MM.1S (cell line): ENCODE results near the gene ATP6V0A1.
"Not testable (repeated sequence)": the region's sequence is repeated elsewhere in the genome, so short reads cannot be mapped to it uniquely, and the experiment has no call there.

Source experiments
- DNase-seq: peaks from one replicate; pipeline ENCODE4 v3.0.0-alpha.2; 2015
- H2AFZ ChIP-seq: fragments of 300-600 bp; sonication (generic); 2 replicates; pipeline ENCODE4 v1.6.0; 2016; ENCODE audit warnings: antibody characterized with exemption, low read length
- H3F3A ChIP-seq: fragments of 300-600 bp; sonication (generic); 2 replicates; pipeline ENCODE4 v1.6.1; 2016; ENCODE audit warnings: mild to moderate bottlenecking, antibody characterized with exemption, low read length, moderate library complexity, mixed read lengths; ENCODE audit not compliant: insufficient read depth
- H3K27ac ChIP-seq: fragments of 300-600 bp; sonication (generic); 2 replicates; pipeline ENCODE4 v1.5.1; 2016; ENCODE audit warnings: mild to moderate bottlenecking, low read length
- H3K27me3 ChIP-seq: fragments of 300-600 bp; sonication (generic); replicated peaks from 2 replicates; pipeline ENCODE4 v1.6.0; 2016; ENCODE audit warnings: low read length; ENCODE audit not compliant: insufficient read depth
- H3K36me3 ChIP-seq: fragments of 300-600 bp; sonication (generic); replicated peaks from 2 replicates; pipeline ENCODE4 v1.6.1; 2016; ENCODE audit warnings: mild to moderate bottlenecking, low read length, mixed read lengths; ENCODE audit not compliant: insufficient read depth
- H3K4me1 ChIP-seq: fragments of 300-600 bp; sonication (generic); 2 replicates; pipeline ENCODE4 v1.6.1; 2016; ENCODE audit warnings: low read length, mixed read lengths
- H3K4me2 ChIP-seq: fragments of 300-600 bp; sonication (generic); 2 replicates; pipeline ENCODE4 v1.6.0; 2016; ENCODE audit warnings: low read depth, low read length
- H3K4me3 ChIP-seq: fragments of 300-600 bp; sonication (generic); 2 replicates; pipeline ENCODE4 v1.5.1; 2016; ENCODE audit warnings: low read length, mixed read lengths
- H3K79me2 ChIP-seq: fragments of 300-600 bp; sonication (generic); 2 replicates; pipeline ENCODE4 v1.6.1; 2016; ENCODE audit warnings: mixed run types, low read length, mixed read lengths
- H3K9ac ChIP-seq: fragments of 300-600 bp; sonication (generic); 2 replicates; pipeline ENCODE4 v1.6.1; 2016; ENCODE audit warnings: low read length, mixed read lengths
- H3K9me2 ChIP-seq: fragments of 300-600 bp; sonication (generic); replicated peaks from 2 replicates; pipeline ENCODE4 v1.6.1; 2016; ENCODE audit warnings: mild to moderate bottlenecking, low read length, mixed read lengths; ENCODE audit not compliant: insufficient read depth
- H3K9me3 ChIP-seq: fragments of 300-600 bp; sonication (generic); replicated peaks from 2 replicates; pipeline ENCODE4 v1.6.1; 2016; ENCODE audit warnings: mild to moderate bottlenecking, low read length, mixed read lengths; ENCODE audit not compliant: insufficient read depth
- H4K20me1 ChIP-seq: fragments of 300-600 bp; sonication (generic); 2 replicates; pipeline ENCODE4 v1.6.1; 2016; ENCODE audit warnings: mild to moderate bottlenecking, low read length, moderate library complexity, mixed read lengths; ENCODE audit not compliant: insufficient read depth
- EZH2 ChIP-seq: fragments of 300-600 bp; sonication (generic); optimal IDR thresholded peaks from 2 replicates; pipeline ENCODE3; 2017; ENCODE audit warnings: low read depth, mild to moderate bottlenecking, antibody characterized with exemption, low read length, mixed read lengths
- EZH2phosphoT487 ChIP-seq: fragments of 300-600 bp; sonication (generic); IDR thresholded peaks from 2 replicates; pipeline ENCODE4 v1.6.1; 2018; ENCODE audit warnings: antibody characterized with exemption, low read length
- TF ChIP-seq, protein P1 (sequence below): fragments of 300-600 bp; sonication (generic); IDR thresholded peaks from 2 replicates; pipeline ENCODE4 v1.5.1; 2016; ENCODE audit warnings: antibody characterized with exemption, low read length, mixed read lengths

ATP6V0A1 gene

DNA sequence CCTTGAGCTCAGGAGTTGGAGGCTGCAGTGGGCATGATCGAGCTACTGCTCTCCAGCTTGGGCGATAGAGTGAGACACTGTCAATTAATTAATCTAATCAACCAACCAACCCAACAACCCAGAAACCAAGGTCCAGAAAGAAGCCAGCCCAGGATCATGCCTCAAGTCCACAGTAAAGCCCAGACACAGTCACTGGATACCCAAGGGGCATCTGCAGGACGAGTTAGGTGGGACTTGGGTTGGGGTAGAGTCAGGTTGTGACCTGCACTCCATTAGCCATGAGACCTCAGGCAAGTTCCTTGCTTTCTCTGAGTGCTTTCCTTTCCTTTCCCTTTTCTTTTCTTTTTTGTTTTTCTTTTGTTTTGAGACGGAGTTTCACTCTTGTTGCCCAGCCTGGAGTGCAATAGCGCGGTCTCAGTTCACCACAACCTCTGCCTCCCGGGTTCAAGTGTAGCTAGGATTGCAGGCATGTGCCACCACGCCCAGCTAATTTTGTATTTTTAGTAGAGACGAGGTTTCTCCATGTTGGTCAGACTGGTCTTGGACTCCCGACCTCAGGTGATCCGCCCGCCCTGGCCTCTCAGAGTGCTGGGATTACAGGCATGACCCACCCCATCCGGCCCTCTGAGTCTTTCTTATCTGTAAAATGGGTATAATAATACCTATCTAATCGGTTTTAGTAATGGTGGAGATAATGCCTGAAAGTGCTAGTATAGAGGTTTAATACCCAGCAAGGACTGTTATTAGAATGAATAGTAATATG is 90.5 kb downstream of the ATP6V0A1 start:
- Histone ChIP-seq H3K9ac (no peak overlapping the region), H3K27me3 (no peaks in the 10 kb centered on the region), H3K9me3 (no peaks in the 10 kb centered on the region), H3K36me3 (no peaks in the 10 kb centered on the region), H4K20me1 (no peaks in the 10 kb centered on the region), H3K4me3 (peak overlapping the region; percentile 50; the same call in 1 of the 2 replicates), H3K4me2 (peak overlapping the region; percentile 76; the same call in 1 of the 2 replicates), H3K9me2 (no peaks in the 10 kb centered on the region), H3K79me2 (peaks cover 4% of the 10 kb centered on the region), H3K4me1 (0 out of 2 replicates have a peak, but pooled peaks cover 4% of the 10 kb centered on the region), H2AFZ (no peak overlapping the region), H3F3A (no peaks in the 10 kb centered on the region), H3K27ac (no peak overlapping the region)
- TF ChIP-seq, protein P1, sequence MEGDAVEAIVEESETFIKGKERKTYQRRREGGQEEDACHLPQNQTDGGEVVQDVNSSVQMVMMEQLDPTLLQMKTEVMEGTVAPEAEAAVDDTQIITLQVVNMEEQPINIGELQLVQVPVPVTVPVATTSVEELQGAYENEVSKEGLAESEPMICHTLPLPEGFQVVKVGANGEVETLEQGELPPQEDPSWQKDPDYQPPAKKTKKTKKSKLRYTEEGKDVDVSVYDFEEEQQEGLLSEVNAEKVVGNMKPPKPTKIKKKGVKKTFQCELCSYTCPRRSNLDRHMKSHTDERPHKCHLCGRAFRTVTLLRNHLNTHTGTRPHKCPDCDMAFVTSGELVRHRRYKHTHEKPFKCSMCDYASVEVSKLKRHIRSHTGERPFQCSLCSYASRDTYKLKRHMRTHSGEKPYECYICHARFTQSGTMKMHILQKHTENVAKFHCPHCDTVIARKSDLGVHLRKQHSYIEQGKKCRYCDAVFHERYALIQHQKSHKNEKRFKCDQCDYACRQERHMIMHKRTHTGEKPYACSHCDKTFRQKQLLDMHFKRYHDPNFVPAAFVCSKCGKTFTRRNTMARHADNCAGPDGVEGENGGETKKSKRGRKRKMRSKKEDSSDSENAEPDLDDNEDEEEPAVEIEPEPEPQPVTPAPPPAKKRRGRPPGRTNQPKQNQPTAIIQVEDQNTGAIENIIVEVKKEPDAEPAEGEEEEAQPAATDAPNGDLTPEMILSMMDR, result no peak
- no peak for TF ChIP-seq EZH2phosphoT487
- no peak for TF ChIP-seq EZH2
- no peak for DNase-seq

DNA sequence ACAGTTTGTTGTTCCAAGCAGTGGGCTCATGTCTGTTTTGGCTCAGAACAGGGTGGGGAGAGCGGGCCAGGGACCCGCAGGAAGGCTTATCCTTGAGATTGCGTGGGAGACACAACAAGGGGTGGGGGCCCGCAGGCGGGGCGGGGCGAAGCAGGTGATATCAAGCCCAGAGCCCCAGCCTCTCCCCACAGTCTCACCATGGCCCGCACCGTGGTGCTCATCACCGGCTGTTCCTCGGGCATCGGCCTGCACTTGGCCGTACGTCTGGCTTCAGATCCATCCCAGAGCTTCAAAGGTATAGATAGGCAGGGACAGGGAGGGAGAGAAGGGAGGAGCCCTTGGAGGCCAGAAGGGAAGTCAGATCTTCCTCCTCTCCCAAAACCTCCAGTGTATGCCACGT is 94.1 kb downstream of the ATP6V0A1 start, which contains the start of gene HSD17B1:
Gene HSD17B1, plus strand, starts transcription at position 188 of the 400 bp plus-strand sequence. Its CDS starts 11 bp downstream, at position 199.
- H3K9me2 ChIP-seq, H3K36me3 ChIP-seq, H3K9me3 ChIP-seq, H3K9ac ChIP-seq, H3K4me3 ChIP-seq, H3K27me3 ChIP-seq, H3K79me2 ChIP-seq, H3F3A ChIP-seq, H3K4me1 ChIP-seq, H2AFZ ChIP-seq, DNase-seq, H3K27ac ChIP-seq, H4K20me1 ChIP-seq: not testable (repeated sequence)
- peak within 1 kb of the TSS; percentile 83; the same call in 1 of the 2 replicates for H3K4me2 ChIP-seq

- Histone ChIP-seq H3K9ac (no peak overlapping the region), H3K27ac (no peak overlapping the region), H3K27me3 (no peaks in the 10 kb centered on the region), H3K79me2 (peaks cover 10% of the 10 kb centered on the region), H3K36me3 (no peaks in the 10 kb centered on the region), H4K20me1 (no peaks in the 10 kb centered on the region), H2AFZ (no peak overlapping the region), H3K9me2 (no peaks in the 10 kb centered on the region), H3K4me1 (0 out of 2 replicates have a peak, but pooled peaks cover 4% of the 10 kb centered on the region), H3K9me3 (no peaks in the 10 kb centered on the region), H3F3A (no peaks in the 10 kb centered on the region), H3K4me3 (no peak overlapping the region), H3K4me2 (no peak overlapping the region)
- no peak for DNase-seq
- TF ChIP-seq EZH2, result no peak
- TF ChIP-seq, protein P1, result no peak
- TF ChIP-seq EZH2phosphoT487, result no peak
These were observed 94.6 kb downstream of the ATP6V0A1 start for GRCh38 chr17:42553161-42553818.
